Endometrial microvascular endothelial cells (primary cell): Measurements from ENCODE around the gene CISH. TPM values are rescaled to one million over a fixed set of nuclear protein-coding genes. Genes with fewer than 3 reads are reported as not detected.

Experiments used
- in situ Hi-C: cut with HindIII; loops from 2 replicates; pipeline ENCODE4 v1.10.0; 2017; ENCODE audit warnings: low sequenced_read_pairs, low pct_unique_long_range_greater_than_20kb; ENCODE audit errors: inconsistent ontology term
- total RNA-seq: library from RNA; depleted of rRNA; stranded (reverse); fragments of >200 nt; gene quantifications from one replicate; pipeline ENCODE4 v1.2.3, GENCODE V29; 2015; ENCODE audit errors: inconsistent ontology term

The CISH gene
- total RNA-seq, 1 donor from 2014 or later = 0.19 TPM

GRCh38 chr3:50642382-50642781, 30.8 kb upstream of the CISH start:
- in situ Hi-C loops = no loop called here

- in situ Hi-C loops = no loop called here
Measured at GRCh38 chr3:50639055-50639494, 27.5 kb upstream of the CISH start.

GRCh38 chr3:50637945-50638344, 26.4 kb upstream of the CISH start:
- in situ Hi-C loops = no loop called here

- in situ Hi-C loops = no loop called here
Measured at GRCh38 chr3:50637011-50637410, 25.4 kb upstream of the CISH start.

GRCh38 chr3:50635066-50635465, 23.5 kb upstream of the CISH start:
- in situ Hi-C loops = no loop called here

GRCh38 chr3:50633230-50633790, 21.7 kb upstream of the CISH start:
- in situ Hi-C loops = no loop called here

- in situ Hi-C loops = no loop called here
Measured at GRCh38 chr3:50632450-50632849, 20.9 kb upstream of the CISH start.

GRCh38 chr3:50630877-50631276, 19.3 kb upstream of the CISH start:
- in situ Hi-C loops = no loop called here

GRCh38 chr3:50630394-50630793, 18.8 kb upstream of the CISH start:
- in situ Hi-C loops = no loop called here

- in situ Hi-C loops = no loop called here
Measured at GRCh38 chr3:50628601-50629000, 17.0 kb upstream of the CISH start.

- in situ Hi-C loops = no loop called here
Measured at GRCh38 chr3:50627407-50628051, 16.0 kb upstream of the CISH start.

GRCh38 chr3:50626401-50626800, 14.8 kb upstream of the CISH start:
- in situ Hi-C loops = no loop called here

- in situ Hi-C loops = no loop called here
Measured at GRCh38 chr3:50625231-50626182, 13.9 kb upstream of the CISH start.

GRCh38 chr3:50624634-50625033, 13.1 kb upstream of the CISH start:
- in situ Hi-C loops = loop anchor here (25.0 kb wide), 1 partner anchor 763 kb away; the partner anchor contains the start of genes MANF and RBM15B

- in situ Hi-C loops = loop anchor here (25.0 kb wide), 1 partner anchor 763 kb away; the partner anchor contains the start of genes MANF and RBM15B
Measured at GRCh38 chr3:50623840-50624474, 12.4 kb upstream of the CISH start.

- in situ Hi-C loops = loop anchor here (25.0 kb wide), 1 partner anchor 764 kb away; the partner anchor contains the start of genes MANF and RBM15B
Measured at GRCh38 chr3:50622881-50623280, 11.3 kb upstream of the CISH start.

GRCh38 chr3:50620820-50621219, 9.2 kb upstream of the CISH start:
- in situ Hi-C loops = loop anchor here (25.0 kb wide), 1 partner anchor 766 kb away; the partner anchor contains the start of genes MANF and RBM15B

- in situ Hi-C loops = loop anchor here (25.0 kb wide), 1 partner anchor 767 kb away; the partner anchor contains the start of genes MANF and RBM15B
Measured at GRCh38 chr3:50620420-50620819, 8.8 kb upstream of the CISH start.
